WERI-Rb-1 (cell line): ENCODE data around the gene KLHL3.

ENCODE experiments used
- DNase-seq: peaks from one replicate; pipeline ENCODE4 v3.0.0-alpha.2; 2020
- H3K27ac ChIP-seq: fragments of 250-450 bp; sonication (Bioruptor Pico); 2 replicates; pipeline ENCODE4 v1.5.1; 2020; ENCODE audit warnings: mild to moderate bottlenecking, moderate library complexity
- H3K27me3 ChIP-seq: fragments of 250-450 bp; sonication (Bioruptor Pico); 2 replicates; pipeline ENCODE4 v1.5.1; 2021; ENCODE audit warnings: mild to moderate bottlenecking, low read depth, moderate library complexity; ENCODE audit not compliant: insufficient read depth, severe bottlenecking
- H3K36me3 ChIP-seq: fragments of 250-450 bp; sonication (Bioruptor Pico); 2 replicates; pipeline ENCODE4 v1.5.1; 2020; ENCODE audit warnings: mild to moderate bottlenecking, moderate library complexity
- H3K4me3 ChIP-seq: 2 replicates; pipeline ENCODE4 v1.5.1; 2011; ENCODE audit warnings: low read depth, mild to moderate bottlenecking, control low read depth, low read length
- H3K9me3 ChIP-seq: fragments of 250-450 bp; sonication (Bioruptor Pico); 2 replicates; pipeline ENCODE4 v1.5.1; 2021; ENCODE audit warnings: mild to moderate bottlenecking, moderate library complexity; ENCODE audit not compliant: severe bottlenecking
- TF ChIP-seq, protein P1 (sequence below): IDR thresholded peaks from 2 replicates; pipeline ENCODE4 v1.5.1; 2011; ENCODE audit warnings: low read depth, mild to moderate bottlenecking, control low read depth, inconsistent platforms, low read length

Gene KLHL3

GRCh38 chr5:137631453-137631852 is 104.4 kb downstream of the KLHL3 start:
- Histone ChIP-seq H3K36me3 (no peaks in the 10 kb centered on the region), H3K4me3 (no peak overlapping the region), H3K27me3 (no peaks in the 10 kb centered on the region), H3K27ac (no peak overlapping the region), H3K9me3 (no peaks in the 10 kb centered on the region)
- no peak for DNase-seq
- TF ChIP-seq, protein P1, sequence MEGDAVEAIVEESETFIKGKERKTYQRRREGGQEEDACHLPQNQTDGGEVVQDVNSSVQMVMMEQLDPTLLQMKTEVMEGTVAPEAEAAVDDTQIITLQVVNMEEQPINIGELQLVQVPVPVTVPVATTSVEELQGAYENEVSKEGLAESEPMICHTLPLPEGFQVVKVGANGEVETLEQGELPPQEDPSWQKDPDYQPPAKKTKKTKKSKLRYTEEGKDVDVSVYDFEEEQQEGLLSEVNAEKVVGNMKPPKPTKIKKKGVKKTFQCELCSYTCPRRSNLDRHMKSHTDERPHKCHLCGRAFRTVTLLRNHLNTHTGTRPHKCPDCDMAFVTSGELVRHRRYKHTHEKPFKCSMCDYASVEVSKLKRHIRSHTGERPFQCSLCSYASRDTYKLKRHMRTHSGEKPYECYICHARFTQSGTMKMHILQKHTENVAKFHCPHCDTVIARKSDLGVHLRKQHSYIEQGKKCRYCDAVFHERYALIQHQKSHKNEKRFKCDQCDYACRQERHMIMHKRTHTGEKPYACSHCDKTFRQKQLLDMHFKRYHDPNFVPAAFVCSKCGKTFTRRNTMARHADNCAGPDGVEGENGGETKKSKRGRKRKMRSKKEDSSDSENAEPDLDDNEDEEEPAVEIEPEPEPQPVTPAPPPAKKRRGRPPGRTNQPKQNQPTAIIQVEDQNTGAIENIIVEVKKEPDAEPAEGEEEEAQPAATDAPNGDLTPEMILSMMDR = no peak

DNA sequence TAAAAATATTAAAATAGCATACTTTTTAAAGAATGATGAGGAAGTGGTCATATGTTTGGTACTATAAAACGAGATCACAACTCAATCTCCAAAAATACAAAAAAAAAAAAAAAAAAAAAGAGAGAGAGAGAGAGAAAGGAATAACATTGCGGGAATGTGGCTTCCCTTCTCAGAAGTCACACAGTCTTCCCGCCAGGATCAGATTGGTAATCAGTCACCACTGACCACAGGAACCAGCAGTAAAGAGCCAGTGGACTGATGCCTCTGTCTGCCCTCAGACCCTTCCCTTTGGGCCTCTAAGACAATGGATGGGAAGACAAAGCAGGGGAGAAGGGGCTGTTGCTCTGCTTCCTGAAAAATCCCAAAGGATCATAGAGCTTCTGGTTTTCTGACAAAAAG is 104.9 kb downstream of the KLHL3 start:
- Histone ChIP-seq H3K9me3 (no peaks in the 10 kb centered on the region), H3K27me3 (no peaks in the 10 kb centered on the region), H3K4me3 (no peak overlapping the region), H3K36me3 (no peaks in the 10 kb centered on the region), H3K27ac (no peak overlapping the region)
- DNase-seq = no peak
- TF ChIP-seq, protein P1 = no peak

- Histone ChIP-seq H3K27ac (no peak overlapping the region), H3K4me3 (no peak overlapping the region), H3K36me3 (no peaks in the 10 kb centered on the region), H3K27me3 (no peaks in the 10 kb centered on the region), H3K9me3 (no peaks in the 10 kb centered on the region)
- TF ChIP-seq, protein P1 = no peak
- DNase-seq = no peak
These were observed 105.5 kb downstream of the KLHL3 start for GRCh38 chr5:137630216-137630971.

- Histone ChIP-seq H3K36me3 (no peaks in the 10 kb centered on the region), H3K4me3 (no peak overlapping the region), H3K9me3 (no peaks in the 10 kb centered on the region), H3K27me3 (no peaks in the 10 kb centered on the region), H3K27ac (no peak overlapping the region)
- TF ChIP-seq, protein P1 = peak; percentile 67
- no peak for DNase-seq
These were observed 106.2 kb downstream of the KLHL3 start for GRCh38 chr5:137629646-137630045.

GRCh38 chr5:137627706-137628105 is 108.2 kb downstream of the KLHL3 start:
- Histone ChIP-seq H3K4me3 (no peak overlapping the region), H3K9me3 (no peaks in the 10 kb centered on the region), H3K27ac (no peak overlapping the region), H3K36me3 (no peaks in the 10 kb centered on the region), H3K27me3 (no peaks in the 10 kb centered on the region)
- no peak for DNase-seq
- TF ChIP-seq, protein P1 = no peak

- H3K36me3 ChIP-seq = no peaks in the 10 kb centered on the region
- DNase-seq = no peak
- no peaks in the 10 kb centered on the region for H3K9me3 ChIP-seq
- no peak overlapping the region for H3K27ac ChIP-seq
- TF ChIP-seq, protein P1 = no peak
- no peaks in the 10 kb centered on the region for H3K27me3 ChIP-seq
- H3K4me3 ChIP-seq = no peak overlapping the region
These were observed 108.6 kb downstream of the KLHL3 start for GRCh38 chr5:137627293-137627692.
